GM18867 (cell line): Measurements from ENCODE around the gene HACE1.

Experiments used
- ATAC-seq: cut with Tn5 transposase; IDR thresholded peaks from one replicate; pipeline ENCODE4 v1.9.1; 2021; ENCODE audit warnings: mild to moderate bottlenecking, moderate library complexity; ENCODE audit not compliant: unreplicated experiment

HACE1 gene

DNA sequence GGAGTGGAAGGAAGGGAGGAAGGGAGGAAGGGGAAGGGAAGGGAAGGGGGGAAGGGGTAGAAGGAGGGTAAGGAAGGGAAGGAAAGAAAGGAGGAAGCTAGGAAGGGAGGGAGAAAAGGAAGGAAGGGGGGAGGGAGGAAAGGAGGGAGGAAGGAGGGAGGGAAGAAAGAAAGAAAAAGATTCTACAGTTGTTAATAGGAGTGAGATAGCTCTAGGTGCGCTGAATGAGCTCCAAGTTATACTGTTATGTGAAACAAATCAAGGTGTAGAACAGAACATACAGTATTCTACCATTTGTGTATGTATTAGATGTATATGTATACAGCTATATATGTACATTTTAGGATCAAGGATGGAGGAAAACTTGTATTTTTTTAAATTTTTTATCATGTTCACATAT lies 167.7 kb downstream of the HACE1 start:
- ATAC-seq = no peak

DNA sequence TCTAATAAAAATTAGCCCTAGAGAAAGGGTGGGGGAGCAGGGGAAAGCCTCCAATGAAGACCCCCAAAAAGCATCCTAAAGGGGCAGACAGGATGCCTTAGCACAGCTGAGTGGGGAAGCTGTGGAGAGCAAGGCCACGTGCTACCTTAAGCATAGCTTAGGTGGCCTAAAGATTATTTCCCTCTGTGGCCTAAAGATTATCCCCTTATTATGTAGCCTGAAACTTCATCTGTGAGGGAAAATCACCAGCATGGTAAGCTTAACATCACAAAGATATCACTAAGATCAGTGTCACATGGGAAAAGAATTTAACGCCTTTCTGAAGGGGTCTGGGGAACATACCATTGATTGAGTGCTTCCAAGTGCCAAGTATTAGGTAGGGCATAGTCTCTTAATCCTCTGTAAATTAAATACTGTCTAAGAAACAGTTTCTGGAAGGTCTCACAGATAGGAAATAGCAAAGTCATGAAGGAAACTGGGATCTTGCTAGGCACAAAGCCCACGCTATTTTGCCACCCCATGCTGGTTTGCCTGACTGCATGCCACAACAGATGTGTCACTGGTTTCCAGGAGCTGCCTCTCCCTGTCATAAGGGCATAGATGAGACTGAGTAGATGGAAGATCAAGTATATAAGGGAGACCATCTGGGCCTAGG lies 170.0 kb downstream of the HACE1 start:
- ATAC-seq = no peak

DNA sequence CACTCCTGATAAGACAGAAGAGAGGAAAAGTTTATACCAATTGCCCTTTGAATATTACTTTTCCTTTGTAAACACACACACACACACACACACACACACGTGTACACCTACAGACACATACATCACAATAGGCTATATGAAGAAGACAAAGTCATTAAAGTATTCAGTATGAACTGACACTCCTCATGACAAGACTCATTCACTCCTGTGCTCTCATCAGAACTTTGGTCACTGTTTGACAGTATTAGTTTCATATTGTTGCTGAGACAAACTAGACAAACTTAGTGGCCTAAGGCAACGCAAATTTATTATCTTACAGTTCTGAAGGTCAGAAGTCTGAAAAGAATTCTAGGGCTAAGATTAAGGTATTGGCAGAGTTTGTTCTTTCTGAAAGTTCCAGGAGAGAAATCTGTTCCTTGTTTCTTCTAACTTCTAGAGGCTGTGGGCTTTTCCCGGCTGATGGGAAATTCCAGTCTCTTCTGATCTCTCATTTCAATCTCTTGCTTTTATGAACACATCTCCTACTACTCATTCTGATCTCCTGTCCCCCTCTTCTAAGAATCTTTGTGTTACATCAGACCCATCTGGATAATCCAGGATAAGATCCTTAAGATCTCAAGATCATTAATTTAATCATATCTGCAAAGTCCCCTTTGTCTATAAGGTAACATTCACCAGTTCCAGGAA lies 171.3 kb downstream of the HACE1 start:
- ATAC-seq = no peak

DNA sequence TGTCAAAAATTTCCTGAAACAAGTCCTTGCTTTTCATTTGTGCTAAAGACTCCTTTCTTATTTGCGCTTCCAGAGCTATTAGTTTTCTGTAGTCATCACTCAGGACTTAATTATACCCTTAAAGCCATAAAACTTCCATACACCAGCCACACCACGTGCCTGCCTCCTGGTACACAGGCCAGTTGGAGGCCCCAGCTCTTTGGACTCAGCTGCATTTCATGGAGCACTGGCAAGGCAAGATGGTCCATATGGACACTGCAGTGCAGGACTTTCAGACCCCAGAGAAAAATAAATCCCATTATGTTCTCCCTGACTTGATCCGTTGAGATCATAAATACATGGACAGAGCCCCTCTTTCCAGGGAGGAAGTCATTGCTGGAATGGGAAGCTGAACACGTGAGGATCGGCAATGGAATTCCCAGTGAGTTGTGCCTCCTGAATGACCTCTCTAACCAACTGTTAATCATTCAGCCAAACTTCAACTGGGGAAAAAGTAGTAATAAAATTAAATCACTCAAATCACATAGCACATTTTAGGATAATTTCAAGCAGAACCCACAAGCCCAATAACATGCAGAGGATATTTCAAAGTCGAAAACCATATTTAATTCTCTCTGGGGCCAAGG lies 173.1 kb downstream of the HACE1 start:
- ATAC-seq = no peak

DNA sequence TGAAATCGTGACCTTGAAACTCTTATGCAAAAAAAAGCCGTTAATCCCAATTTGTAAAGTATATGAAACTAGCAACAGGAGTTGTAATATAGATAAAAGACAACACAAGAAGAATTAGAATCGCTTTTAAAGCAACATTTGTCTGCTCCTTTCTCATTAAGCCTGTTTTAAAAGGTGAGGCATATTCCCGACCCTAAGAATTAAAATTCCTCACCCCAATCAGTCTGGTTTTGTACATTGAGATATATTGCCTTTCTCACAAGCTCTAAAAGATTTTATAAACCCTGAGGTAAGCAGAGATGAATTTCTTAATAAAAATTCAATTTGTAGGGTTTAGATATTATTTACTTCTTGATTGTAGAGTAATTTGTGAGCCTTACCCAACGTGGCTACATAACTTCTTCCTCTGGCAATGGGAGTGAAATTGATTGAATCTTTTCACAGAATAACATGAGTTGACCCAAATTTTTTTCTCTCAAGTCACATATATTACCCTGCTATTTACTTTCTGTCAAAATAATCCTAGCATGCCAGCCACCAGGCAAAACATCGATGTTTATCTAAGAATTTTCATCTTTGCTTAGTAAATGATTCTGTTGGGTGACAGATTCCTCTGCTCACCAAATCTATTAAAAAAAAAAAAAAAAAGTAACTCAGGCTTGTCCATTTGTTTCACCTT lies 173.7 kb downstream of the HACE1 start:
- ATAC-seq = no peak

DNA sequence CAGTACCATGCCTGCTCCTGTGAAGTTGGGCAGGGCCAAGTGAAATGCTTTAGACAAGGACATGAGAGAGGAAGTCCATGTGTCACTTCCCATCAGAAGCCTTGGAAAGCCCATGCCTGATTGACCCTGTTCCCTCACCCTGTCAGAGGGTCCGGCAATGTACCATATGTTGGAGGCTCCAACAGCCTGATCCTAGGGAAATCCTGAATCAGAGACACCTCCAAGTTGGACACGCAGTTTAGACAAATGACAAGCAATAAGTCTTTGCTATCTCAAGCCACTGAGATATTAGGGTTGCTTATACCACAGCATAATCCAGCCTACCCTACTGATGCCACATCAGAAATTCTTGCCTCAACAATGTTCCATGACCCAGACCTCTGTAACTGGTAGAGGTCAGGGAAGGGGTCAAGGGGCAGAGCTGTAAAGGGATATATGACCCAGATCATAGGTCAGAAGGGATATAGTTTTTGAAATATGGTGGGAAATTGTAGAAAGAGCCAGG lies 174.8 kb downstream of the HACE1 start:
- no peak for ATAC-seq

DNA sequence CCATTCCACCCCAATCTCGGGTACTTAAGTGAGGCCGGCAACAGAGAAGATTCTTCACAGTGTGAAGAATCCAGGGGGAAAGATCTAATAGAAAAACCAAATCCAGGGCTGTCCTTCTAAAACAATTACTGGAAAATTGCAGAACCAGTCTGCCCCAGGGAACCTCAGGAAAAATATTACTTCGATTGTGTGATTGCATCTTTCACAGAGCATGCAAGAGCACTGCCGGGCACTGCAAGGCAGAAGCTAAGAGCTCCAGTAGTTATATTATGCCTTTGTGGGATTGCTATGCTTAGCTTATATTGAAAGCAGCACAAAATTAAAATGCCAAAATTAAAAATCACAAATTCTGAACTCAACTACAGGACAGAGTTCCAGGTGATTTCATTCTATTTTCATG lies 175.9 kb downstream of the HACE1 start:
- ATAC-seq = no peak

DNA sequence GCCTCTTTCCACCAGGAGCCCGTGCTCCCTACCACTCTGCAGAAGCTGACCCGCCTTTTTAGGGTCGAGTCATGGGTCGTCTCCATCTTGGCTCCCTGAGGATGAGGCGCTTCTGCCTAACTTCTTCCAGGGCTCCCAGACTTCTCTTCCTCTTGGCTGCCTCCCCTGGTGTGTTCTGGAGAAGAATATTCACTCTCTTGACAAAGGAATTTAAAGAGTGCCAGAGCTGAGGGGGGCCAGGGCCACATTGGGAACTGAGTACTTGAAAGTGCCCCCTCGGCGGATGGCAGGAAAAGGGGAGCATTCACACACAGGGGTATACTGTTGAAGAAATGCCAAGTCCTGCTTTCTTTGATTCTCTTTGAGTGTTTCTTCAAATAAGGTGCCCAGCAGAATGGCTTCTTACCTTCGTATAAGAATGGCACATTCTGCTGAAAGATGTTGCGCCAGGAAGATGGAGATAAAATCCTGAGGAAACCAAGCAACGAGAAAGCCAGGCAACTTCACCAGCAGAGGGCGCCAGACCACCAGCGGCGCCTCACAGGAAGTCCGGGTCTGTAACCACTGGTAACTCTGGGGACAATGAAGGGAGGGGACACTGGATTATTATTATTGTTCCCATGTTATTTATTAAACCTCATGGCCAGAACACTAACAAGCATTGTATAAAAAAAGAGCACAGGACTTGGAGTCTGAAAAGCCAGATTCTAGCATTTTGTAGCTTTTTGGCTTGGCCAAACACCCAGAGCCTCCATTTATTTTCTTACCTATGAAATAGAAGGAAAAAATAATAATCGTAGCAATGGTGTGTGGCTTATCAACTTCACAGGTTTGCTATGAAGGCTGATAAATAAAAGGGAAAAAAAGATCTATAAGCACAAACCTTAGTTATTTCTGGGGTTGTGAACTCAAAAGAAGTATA lies 176.7 kb downstream of the HACE1 start:
- ATAC-seq = peak; percentile 87

DNA sequence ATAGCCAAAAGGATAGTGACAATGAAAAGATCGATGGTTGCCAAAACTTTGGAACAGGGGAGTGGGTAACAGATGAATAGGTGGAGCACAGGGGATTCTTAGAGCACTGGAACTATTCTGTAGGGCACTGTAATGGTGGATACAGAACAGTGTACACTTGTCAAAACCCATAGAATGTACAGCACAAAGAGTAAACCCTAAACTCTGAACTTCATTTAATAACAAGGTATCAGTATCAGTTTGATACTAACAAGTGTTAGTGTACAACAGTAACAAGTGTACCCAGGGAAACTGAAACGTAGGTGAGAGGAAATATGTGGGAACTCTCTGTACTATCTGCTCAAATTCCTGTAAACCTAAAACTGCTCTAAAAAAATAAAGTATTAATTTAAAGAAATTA lies 179.2 kb downstream of the HACE1 start:
- ATAC-seq = no peak

DNA sequence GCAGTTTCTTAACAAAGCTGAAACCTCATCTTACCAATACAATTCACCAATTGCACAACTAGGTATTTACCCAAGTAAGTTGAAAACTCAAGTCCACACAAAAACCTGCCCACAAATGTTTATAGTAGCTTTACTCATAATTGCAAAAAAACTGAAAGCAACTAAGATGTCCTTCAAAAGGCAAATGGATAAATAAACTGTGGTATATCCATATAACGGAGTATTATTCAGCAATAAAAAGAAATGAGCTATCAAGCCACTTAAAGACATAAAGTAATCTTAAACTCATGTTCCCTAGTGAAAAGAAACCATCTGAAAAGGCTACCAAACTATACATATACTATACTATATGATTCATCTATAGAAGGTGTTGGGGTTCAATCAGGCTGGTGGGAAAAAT lies 179.7 kb downstream of the HACE1 start:
- no peak for ATAC-seq
